ENCODE results near the gene ZNF695. TPM values are rescaled to one million over a fixed set of nuclear protein-coding genes. Genes with fewer than 3 reads are reported as not detected.

ZNF695 gene
- total and polyA plus RNA-seq, 9 of the 15 experiments (the other 6 are each of a cell fraction or from before 2014, with no cell fraction given): 8.7 to 15.2 (median 10.9) TPM

Other genes starting within 250 kb of the ZNF695 start
- gene AHCTF1, start 76.1 kb downstream of the ZNF695 start, total RNA-seq (2014; rRNA removed): 46.2 and 49.6 TPM in 2 replicates
- 97.4 and 99.7 TPM in 2 replicates for gene AHCTF1, start 76.1 kb downstream of the ZNF695 start, total RNA-seq (2014; rRNA removed; fragmentation: Illumina TruSeq; extraction: Trizol)
- gene AHCTF1, start 76.1 kb downstream of the ZNF695 start, total RNA-seq (2015; rRNA removed; fragmentation: Illumina TruSeq; extraction: Trizol): 92.6 and 102 TPM in 2 replicates
- gene AHCTF1, start 76.1 kb downstream of the ZNF695 start, total RNA-seq (2021): 62.6 and 69.8 TPM in 2 replicates
- gene AHCTF1, start 76.1 kb downstream of the ZNF695 start, polyA plus RNA-seq (2011; rRNA removed): 31.2 and 47.6 TPM in 2 replicates
- gene AHCTF1, start 76.1 kb downstream of the ZNF695 start, polyA plus RNA-seq (2014; fragmentation: Illumina TruSeq; extraction: Trizol): 69.0 and 88.0 TPM in 2 replicates
- 10 to 100 TPM in 1 of 2 experiments, 1 to 10 TPM in 1; 9.4 to 15.4 TPM for gene AHCTF1, start 76.1 kb downstream of the ZNF695 start, polyA plus RNA-seq (2014; fragmentation: Nextera tagmentation; extraction: Ambion mirVana)
- gene AHCTF1, start 76.1 kb downstream of the ZNF695 start, polyA plus RNA-seq (2014; rRNA removed): 44.6 and 46.1 TPM in 2 replicates
- gene ZNF670, start 70.8 kb upstream of the ZNF695 start, total RNA-seq (2014; rRNA removed): 6.7 and 8.9 TPM in 2 replicates
- gene ZNF670, start 70.8 kb upstream of the ZNF695 start, total RNA-seq (2014; rRNA removed; fragmentation: Illumina TruSeq; extraction: Trizol): 14.5 and 17.8 TPM in 2 replicates
- 10.3 and 11.2 TPM in 2 replicates for gene ZNF670, start 70.8 kb upstream of the ZNF695 start, total RNA-seq (2015; rRNA removed; fragmentation: Illumina TruSeq; extraction: Trizol)
- gene ZNF670, start 70.8 kb upstream of the ZNF695 start, total RNA-seq (2021): 7.1 and 7.9 TPM in 2 replicates
- 9.7 and 11.8 TPM in 2 replicates for gene ZNF670, start 70.8 kb upstream of the ZNF695 start, polyA plus RNA-seq (2011; rRNA removed)
- gene ZNF670, start 70.8 kb upstream of the ZNF695 start, polyA plus RNA-seq (2014; fragmentation: Illumina TruSeq; extraction: Trizol): 11.1 and 12.4 TPM in 2 replicates
- 10 to 100 TPM; 17.3 to 23.4 TPM for gene ZNF670, start 70.8 kb upstream of the ZNF695 start, polyA plus RNA-seq (2014; fragmentation: Nextera tagmentation; extraction: Ambion mirVana)
- gene ZNF670, start 70.8 kb upstream of the ZNF695 start, polyA plus RNA-seq (2014; rRNA removed): 8.2 and 8.7 TPM in 2 replicates
- gene ZNF669, start 96.3 kb upstream of the ZNF695 start, total RNA-seq (2014; rRNA removed): 9.8 and 10.9 TPM in 2 replicates
- 18.3 and 21.1 TPM in 2 replicates for gene ZNF669, start 96.3 kb upstream of the ZNF695 start, total RNA-seq (2014; rRNA removed; fragmentation: Illumina TruSeq; extraction: Trizol)
- 14.4 and 16.1 TPM in 2 replicates for gene ZNF669, start 96.3 kb upstream of the ZNF695 start, total RNA-seq (2015; rRNA removed; fragmentation: Illumina TruSeq; extraction: Trizol)
- 8.0 and 10.2 TPM in 2 replicates for gene ZNF669, start 96.3 kb upstream of the ZNF695 start, total RNA-seq (2021)
- gene ZNF669, start 96.3 kb upstream of the ZNF695 start, polyA plus RNA-seq (2011; rRNA removed): 8.2 and 10.9 TPM in 2 replicates
- 10.3 and 12.1 TPM in 2 replicates for gene ZNF669, start 96.3 kb upstream of the ZNF695 start, polyA plus RNA-seq (2014; fragmentation: Illumina TruSeq; extraction: Trizol)
- 1 to 10 TPM; 5.3 to 6.3 TPM for gene ZNF669, start 96.3 kb upstream of the ZNF695 start, polyA plus RNA-seq (2014; fragmentation: Nextera tagmentation; extraction: Ambion mirVana)
- gene ZNF669, start 96.3 kb upstream of the ZNF695 start, polyA plus RNA-seq (2014; rRNA removed): 8.2 and 9.2 TPM in 2 replicates
- 28.2 and 31.2 TPM in 2 replicates for gene ZNF124, start 164.0 kb upstream of the ZNF695 start, total RNA-seq (2014; rRNA removed)
- gene ZNF124, start 164.0 kb upstream of the ZNF695 start, total RNA-seq (2014; rRNA removed; fragmentation: Illumina TruSeq; extraction: Trizol): 71.5 and 74.9 TPM in 2 replicates
- 63.2 and 68.5 TPM in 2 replicates for gene ZNF124, start 164.0 kb upstream of the ZNF695 start, total RNA-seq (2015; rRNA removed; fragmentation: Illumina TruSeq; extraction: Trizol)
- 43.1 and 47.1 TPM in 2 replicates for gene ZNF124, start 164.0 kb upstream of the ZNF695 start, total RNA-seq (2021)
- gene ZNF124, start 164.0 kb upstream of the ZNF695 start, polyA plus RNA-seq (2011; rRNA removed): 20.2 TPM in 2 replicates
- 14.7 and 15.0 TPM in 2 replicates for gene ZNF124, start 164.0 kb upstream of the ZNF695 start, polyA plus RNA-seq (2014; fragmentation: Illumina TruSeq; extraction: Trizol)
- 10 to 100 TPM in 1 of 2 experiments, 1 to 10 TPM in 1; 7.6 to 13.6 TPM for gene ZNF124, start 164.0 kb upstream of the ZNF695 start, polyA plus RNA-seq (2014; fragmentation: Nextera tagmentation; extraction: Ambion mirVana)
- gene ZNF124, start 164.0 kb upstream of the ZNF695 start, polyA plus RNA-seq (2014; rRNA removed): 12.5 and 13.5 TPM in 2 replicates
- gene VN1R5, start 248.0 kb upstream of the ZNF695 start, total RNA-seq (2014; rRNA removed): not detected in 2 replicates
- gene VN1R5, start 248.0 kb upstream of the ZNF695 start, total RNA-seq (2014; rRNA removed; fragmentation: Illumina TruSeq; extraction: Trizol): not detected in 2 replicates
- not detected in 2 replicates for gene VN1R5, start 248.0 kb upstream of the ZNF695 start, total RNA-seq (2015; rRNA removed; fragmentation: Illumina TruSeq; extraction: Trizol)
- not detected in 2 replicates for gene VN1R5, start 248.0 kb upstream of the ZNF695 start, total RNA-seq (2021)
- gene VN1R5, start 248.0 kb upstream of the ZNF695 start, polyA plus RNA-seq (2011; rRNA removed): not detected in 2 replicates
- not detected in 2 replicates for gene VN1R5, start 248.0 kb upstream of the ZNF695 start, polyA plus RNA-seq (2014; fragmentation: Illumina TruSeq; extraction: Trizol)
- not detected for gene VN1R5, start 248.0 kb upstream of the ZNF695 start, polyA plus RNA-seq (2014; fragmentation: Nextera tagmentation; extraction: Ambion mirVana)
- not detected in 2 replicates for gene VN1R5, start 248.0 kb upstream of the ZNF695 start, polyA plus RNA-seq (2014; rRNA removed)

Data from K562 (cell line).